GM18499 (cell line): ENCODE data around the gene RNF6.

Source experiments
- ATAC-seq: cut with Tn5 transposase; IDR thresholded peaks from one replicate; pipeline ENCODE4 v1.9.1; 2021; ENCODE audit warnings: moderate number of reproducible peaks; ENCODE audit not compliant: insufficient read depth, unreplicated experiment

Gene RNF6

GRCh38 chr13:26227166-26227971 is 5.3 kb upstream of the RNF6 start:
- no peak for ATAC-seq

GRCh38 chr13:26225896-26226617 is 3.9 kb upstream of the RNF6 start:
- ATAC-seq = no peak

DNA sequence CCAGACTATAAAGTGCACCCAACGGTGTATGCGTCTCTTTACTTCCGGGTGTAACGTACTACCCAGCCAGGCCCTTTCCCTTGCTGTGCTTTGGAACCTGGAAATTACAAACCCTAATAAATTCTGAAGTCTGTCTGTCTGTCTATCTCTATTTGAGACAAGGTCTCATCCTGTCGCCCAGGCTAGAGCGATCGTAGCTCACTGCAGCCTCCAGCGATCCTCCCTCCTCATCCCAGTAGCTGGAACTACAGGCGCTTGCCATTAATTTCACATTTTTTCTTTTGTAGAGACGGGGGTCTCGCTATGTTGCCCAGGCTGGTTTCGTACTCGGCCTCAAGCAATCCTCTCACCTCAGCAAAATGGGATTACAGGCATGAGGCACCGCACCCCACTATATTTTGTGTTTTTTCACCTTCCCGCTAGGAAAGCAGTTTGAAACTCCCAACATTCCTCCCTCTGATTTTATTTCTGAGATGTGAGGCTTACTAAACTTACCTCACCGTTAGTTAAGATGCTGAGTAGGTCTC is 469 bp upstream of the RNF6 start:
- peak; percentile 23 for ATAC-seq

DNA sequence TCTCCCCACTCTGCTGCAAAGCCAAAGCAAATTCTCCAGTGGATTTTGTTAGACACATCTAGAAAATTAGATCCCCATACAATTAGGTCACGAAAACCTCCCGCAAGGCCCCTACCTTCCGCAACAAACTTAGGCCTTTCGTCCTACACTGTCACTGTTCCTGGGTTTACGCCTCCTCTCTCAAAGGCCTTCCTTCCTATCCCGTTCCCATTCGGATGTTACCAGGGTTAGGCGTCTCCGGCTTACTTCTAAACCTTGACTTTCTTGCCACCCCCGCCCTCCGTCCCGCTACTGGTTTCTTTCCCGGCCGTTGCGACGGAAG is 754 bp downstream of the RNF6 start:
- ATAC-seq = no peak

DNA sequence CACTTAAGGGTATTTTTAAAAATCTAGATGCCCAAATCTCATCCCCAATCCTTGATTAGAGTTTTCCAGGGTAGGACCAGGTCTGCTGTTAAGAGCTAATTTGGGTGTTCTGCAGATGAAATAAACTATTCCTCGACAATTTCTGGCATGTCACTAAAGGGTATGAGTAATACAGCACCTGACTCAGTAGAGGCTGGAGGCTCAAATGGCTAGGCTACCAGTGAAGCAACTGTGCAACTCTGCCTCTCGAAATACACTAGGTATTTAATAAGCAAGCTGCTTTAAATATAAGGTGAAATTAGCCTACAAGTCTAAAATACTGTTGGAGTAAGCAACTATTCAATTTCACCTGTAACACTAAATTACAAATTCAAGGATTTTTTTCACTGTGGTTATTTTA is 1.5 kb downstream of the RNF6 start:
- no peak for ATAC-seq

- no peak for ATAC-seq
Observed at GRCh38 chr13:26219726-26220125, 2.4 kb downstream of the RNF6 start.

- no peak for ATAC-seq
Observed at GRCh38 chr13:26216042-26216441, 6.1 kb downstream of the RNF6 start.

DNA sequence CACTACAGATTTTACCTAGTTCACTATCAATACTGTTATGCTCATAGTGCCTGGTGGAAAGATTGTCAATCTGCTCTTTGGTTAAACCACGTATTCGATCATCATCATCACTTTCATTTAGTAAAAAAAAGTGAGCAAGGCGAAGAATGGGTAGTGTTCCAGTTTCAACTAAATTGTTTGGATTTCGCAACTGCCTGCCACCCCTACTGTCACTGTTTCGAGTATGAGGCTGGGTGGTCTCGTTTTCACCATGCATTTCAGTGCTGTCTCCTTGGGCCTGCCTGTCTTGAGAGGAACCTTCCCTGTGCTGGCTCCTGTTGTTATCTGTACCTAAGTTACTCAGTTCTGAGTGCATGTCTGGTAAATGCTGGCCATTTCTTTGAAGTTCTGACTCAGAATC is 8.1 kb downstream of the RNF6 start:
- no peak for ATAC-seq

- no peak for ATAC-seq
Observed at GRCh38 chr13:26213345-26213744, 8.8 kb downstream of the RNF6 start.

DNA sequence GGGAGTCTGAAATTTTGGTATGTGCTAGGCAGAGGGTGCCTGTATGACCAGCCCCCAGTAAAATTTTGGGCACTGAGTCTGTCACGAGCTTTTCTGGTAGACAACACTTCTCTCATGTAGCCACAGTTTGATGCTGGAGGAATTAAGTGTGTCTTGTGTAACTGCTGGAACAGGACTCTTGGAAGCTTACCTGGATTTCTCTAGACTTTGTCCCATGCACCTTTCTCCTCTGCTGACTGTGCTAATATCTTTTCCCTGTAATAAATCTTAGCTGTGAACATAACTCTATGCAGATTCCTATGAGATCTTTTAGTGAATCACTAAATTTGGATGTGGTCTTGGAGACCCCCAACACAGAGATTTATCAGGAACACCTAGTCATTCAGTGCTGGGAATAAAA is 13.8 kb downstream of the RNF6 start:
- no peak for ATAC-seq

DNA sequence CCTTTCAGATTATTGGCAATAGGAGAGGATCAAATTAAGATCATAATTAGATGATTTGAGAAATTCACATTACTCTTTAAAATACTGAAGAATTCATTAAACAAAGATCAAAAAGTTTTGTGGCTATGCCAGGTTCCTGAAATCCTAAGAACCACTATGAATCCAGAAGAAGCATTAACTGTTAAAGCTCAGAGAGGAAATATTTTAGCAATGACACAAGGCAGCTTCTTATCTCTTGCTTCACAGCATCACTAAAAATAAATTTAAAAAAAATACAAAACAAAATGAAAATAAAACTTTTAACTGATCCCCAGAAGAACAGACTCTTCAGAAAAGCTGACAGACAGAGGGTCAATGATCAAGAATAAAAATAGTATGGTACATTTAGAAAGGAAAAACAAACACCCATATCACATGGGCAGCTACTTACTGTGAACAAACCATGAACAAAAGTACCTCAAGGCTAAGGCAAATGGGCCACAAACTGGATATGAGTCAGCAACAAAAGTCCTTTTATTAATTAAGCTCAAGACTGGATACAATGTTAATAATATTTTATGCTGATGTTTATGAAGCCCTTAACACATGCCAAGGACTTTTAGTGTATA is 19.6 kb downstream of the RNF6 start:
- no peak for ATAC-seq

DNA sequence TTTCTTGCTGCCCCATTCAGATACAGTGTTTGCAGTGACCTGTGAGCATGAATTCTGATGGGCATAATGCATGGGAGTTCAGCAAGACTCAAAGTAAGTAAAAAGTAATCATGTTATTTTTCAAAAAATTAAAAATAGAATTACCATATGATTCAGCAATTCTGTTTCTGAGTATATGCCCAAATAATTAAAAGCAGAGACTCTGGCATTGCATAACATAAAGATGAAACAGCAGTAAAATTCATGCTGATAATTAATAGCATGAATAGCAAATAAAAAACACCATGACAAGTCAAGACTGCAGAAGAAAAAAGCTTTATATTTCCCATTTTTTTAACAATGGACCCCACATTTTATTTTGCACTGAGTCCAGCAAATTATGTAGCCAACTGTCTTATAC is 21.3 kb downstream of the RNF6 start:
- ATAC-seq = no peak

DNA sequence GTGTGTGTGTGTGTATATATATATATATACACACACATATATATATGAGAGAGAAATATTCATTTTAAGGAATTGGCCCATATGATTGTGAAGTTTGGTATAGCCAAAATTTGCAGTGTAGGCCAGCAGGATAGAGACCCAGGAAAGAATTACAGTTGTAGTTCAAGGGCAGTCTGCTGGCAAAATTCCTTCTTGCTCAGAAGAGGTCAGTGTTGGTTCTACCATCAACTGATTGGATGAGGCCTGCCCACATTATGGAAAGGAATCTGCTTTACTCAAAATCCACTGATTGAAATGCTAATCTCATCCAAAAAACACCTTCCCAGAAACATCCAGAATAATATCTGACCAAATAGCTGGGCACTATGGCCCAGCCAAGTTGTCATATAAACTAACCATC is 24.0 kb downstream of the RNF6 start:
- ATAC-seq = no peak

- no peak for ATAC-seq
Observed at GRCh38 chr13:26197298-26197697, 24.8 kb downstream of the RNF6 start.

- no peak for ATAC-seq
Observed at GRCh38 chr13:26186995-26187394, 35.1 kb downstream of the RNF6 start.

- ATAC-seq = peak; percentile 62
Observed at GRCh38 chr13:26186118-26186870, 35.8 kb downstream of the RNF6 start.

DNA sequence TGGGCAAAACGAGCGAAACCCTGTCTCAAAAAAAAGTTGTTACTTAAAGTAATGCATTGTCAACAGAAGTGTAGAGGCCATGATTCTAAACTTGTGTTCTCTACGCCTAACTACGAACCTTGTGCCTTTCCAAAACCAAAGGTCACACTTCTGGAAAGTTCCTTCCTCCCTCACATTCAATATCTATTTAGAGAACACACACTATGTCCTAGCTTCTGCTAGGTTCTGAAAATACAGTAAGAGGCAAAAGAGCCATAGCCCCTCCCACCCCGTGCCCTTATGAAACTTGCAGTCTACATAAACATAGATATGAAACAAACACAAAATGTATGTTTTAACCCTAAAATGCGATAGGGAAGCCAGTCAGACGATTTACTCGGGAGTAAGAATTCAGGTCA is 36.4 kb downstream of the RNF6 start:
- no peak for ATAC-seq

- ATAC-seq = no peak
Observed at GRCh38 chr13:26184791-26185250, 37.3 kb downstream of the RNF6 start.

DNA sequence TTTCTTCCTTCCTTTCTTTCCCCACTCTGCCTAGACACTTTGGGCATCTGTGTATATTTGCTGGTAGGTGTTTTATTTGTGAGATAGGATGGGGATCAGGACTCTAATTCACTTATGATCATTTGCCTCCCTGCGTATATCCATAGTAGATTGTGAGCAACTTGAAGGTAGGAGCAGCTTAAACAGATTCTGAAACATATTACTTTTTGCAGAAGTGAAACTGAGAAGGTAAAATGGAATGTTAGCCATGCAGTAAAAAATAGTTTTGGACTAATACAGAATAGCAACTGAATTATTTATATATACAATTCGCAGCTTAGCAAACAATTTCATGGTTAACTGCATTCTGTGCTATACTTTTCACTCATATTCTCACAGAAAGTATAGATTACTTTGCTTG is 38.7 kb downstream of the RNF6 start:
- ATAC-seq = no peak

GRCh38 chr13:26179344-26179743 is 42.8 kb downstream of the RNF6 start:
- ATAC-seq = no peak

GRCh38 chr13:26168835-26169234 is 53.3 kb downstream of the RNF6 start:
- ATAC-seq = no peak
